Natural killer cell (primary cell): Measurements from ENCODE around the gene RASSF10. TPM values are rescaled to one million over a fixed set of nuclear protein-coding genes. Genes with fewer than 3 reads are reported as not detected.

Experiments
- ATAC-seq, 3 donors: fragments of 150-1000 bp in 2 of 3; fragments of 200-7000 bp in 1 of 3; cut with Tn5 transposase; 1 replicate in 1 of 3; 2 replicates in 2 of 3; pipeline ENCODE4 v1.10.0; 2021; ENCODE audit warnings: mild to moderate bottlenecking in 2 of 3, moderate library complexity in 2 of 3
- DNase-seq, 2 donors: peaks; one replicate each; pipeline versions ENCODE4 v3.0.0 to v3.0.0-alpha.2; 2013 to 2021; ENCODE audit warnings: mixed read lengths in 1 of 2
- H3K27ac ChIP-seq: one replicate; pipeline ENCODE4 v1.5.1; 2013; ENCODE audit warnings: mild to moderate bottlenecking, low read length
- H3K27me3 ChIP-seq: one replicate; pipeline ENCODE4 v1.6.1; 2013; ENCODE audit warnings: low read length; ENCODE audit not compliant: control insufficient read depth, insufficient read depth
- H3K36me3 ChIP-seq: one replicate; pipeline ENCODE4 v1.6.1; 2013; ENCODE audit warnings: low read length; ENCODE audit not compliant: control insufficient read depth, insufficient read depth
- H3K4me1 ChIP-seq: one replicate; pipeline ENCODE4 v1.6.1; 2013; ENCODE audit warnings: low read length; ENCODE audit not compliant: control insufficient read depth, insufficient read depth
- H3K4me3 ChIP-seq: one replicate; pipeline ENCODE4 v1.5.1; 2013; ENCODE audit warnings: low read length
- H3K9me3 ChIP-seq: one replicate; pipeline ENCODE4 v1.6.1; 2013; ENCODE audit warnings: low read length; ENCODE audit not compliant: control insufficient read depth, insufficient read depth
- H3K27ac Mint-ChIP-seq, 2 donors: one replicate each; pipeline ENCODE4 v1.8.0; 2022; ENCODE audit warnings: mild to moderate bottlenecking in 2 of 2, mixed read lengths in 2 of 2, moderate library complexity in 1 of 2
- H3K27me3 Mint-ChIP-seq, 2 donors: one replicate each; pipeline ENCODE4 v1.8.0; 2022; ENCODE audit warnings: low read depth in 2 of 2, mixed read lengths in 2 of 2
- H3K36me3 Mint-ChIP-seq: one replicate; pipeline ENCODE4 v1.8.0; 2022; ENCODE audit warnings: mixed read lengths
- H3K4me1 Mint-ChIP-seq, 2 donors: one replicate each; pipeline ENCODE4 v1.8.0; 2022; ENCODE audit warnings: mixed read lengths in 2 of 2
- H3K4me3 Mint-ChIP-seq: one replicate; pipeline ENCODE4 v1.8.0; 2022; ENCODE audit warnings: mild to moderate bottlenecking, moderate library complexity, mixed read lengths
- H3K9me3 Mint-ChIP-seq, 2 donors: one replicate each; pipeline ENCODE4 v1.8.0; 2022; ENCODE audit warnings: mixed read lengths in 2 of 2
- WGBS: methylation state at CpG from one replicate; pipeline ENCODE4 v1.1.7; 2013; ENCODE audit warnings: missing lambda C conversion rate; ENCODE audit not compliant: insufficient coverage; 5-methylcytosine and 5-hydroxymethylcytosine counted together
- intact Hi-C: fragments of 100-400 bp; cut with micrococcal nuclease; formaldehyde crosslinking; loops from one replicate; pipeline ENCODE4 v1.14.2; 2022
- total RNA-seq, 4 donors: library from RNA; stranded (reverse); fragments of 120-200 nt in 1 of 4; gene quantifications; one replicate each; pipeline versions ENCODE4 v1.2.3 to v1.2.4, GENCODE V29; 2013 to 2022
- TF ChIP-seq, protein P1 (sequence below): fragments of 200-600 bp; IDR thresholded peaks from one replicate; pipeline ENCODE4 v1.8.0; 2022; ENCODE audit warnings: antibody characterized with exemption

RASSF10 gene
- total RNA-seq, 3 donors from 2014 or later (not counting 1 experiment from before 2014, with no cell fraction given) = not detected

DNA sequence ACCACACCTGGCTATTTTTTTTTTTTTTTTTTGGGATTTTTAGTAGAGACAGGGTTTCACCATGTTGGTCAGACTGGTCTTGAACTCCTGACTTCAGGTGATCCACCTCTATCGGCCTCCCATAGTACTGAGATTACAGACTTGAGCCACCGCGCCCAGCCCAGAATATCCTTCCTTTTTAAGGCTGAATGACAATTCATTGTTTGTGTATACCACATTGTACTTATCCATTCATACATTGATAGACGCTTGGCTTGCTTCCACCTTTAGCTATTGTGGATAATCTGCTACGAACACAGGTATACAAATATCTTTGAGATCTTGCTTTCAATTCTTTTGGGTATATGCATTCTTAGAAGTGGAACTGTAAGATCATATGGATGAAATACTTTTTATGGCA lies 10.8 kb upstream of the RASSF10 start:
- Mint-ChIP-seq H3K9me3 (peaks cover 0 to 4% of the 10 kb centered on the region in 2 donors), H3K4me1 (no peaks in the 10 kb centered on the region), H3K27me3 (peaks cover 11 to 24% of the 10 kb centered on the region in 2 donors), H3K36me3 (no peaks in the 10 kb centered on the region), H3K27ac (no peak overlapping the region), H3K4me3 (no peak overlapping the region)
- TF ChIP-seq, protein P1, sequence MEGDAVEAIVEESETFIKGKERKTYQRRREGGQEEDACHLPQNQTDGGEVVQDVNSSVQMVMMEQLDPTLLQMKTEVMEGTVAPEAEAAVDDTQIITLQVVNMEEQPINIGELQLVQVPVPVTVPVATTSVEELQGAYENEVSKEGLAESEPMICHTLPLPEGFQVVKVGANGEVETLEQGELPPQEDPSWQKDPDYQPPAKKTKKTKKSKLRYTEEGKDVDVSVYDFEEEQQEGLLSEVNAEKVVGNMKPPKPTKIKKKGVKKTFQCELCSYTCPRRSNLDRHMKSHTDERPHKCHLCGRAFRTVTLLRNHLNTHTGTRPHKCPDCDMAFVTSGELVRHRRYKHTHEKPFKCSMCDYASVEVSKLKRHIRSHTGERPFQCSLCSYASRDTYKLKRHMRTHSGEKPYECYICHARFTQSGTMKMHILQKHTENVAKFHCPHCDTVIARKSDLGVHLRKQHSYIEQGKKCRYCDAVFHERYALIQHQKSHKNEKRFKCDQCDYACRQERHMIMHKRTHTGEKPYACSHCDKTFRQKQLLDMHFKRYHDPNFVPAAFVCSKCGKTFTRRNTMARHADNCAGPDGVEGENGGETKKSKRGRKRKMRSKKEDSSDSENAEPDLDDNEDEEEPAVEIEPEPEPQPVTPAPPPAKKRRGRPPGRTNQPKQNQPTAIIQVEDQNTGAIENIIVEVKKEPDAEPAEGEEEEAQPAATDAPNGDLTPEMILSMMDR = no peak
- WGBS = 93% methylated on average over 4 of the region's 5 CpGs
- Histone ChIP-seq H3K4me3 (no peak overlapping the region), H3K9me3 (no peaks in the 10 kb centered on the region), H3K27ac (no peak overlapping the region), H3K4me1 (no peaks in the 10 kb centered on the region), H3K27me3 (peaks cover 2% of the 10 kb centered on the region), H3K36me3 (no peaks in the 10 kb centered on the region)
- no peak for ATAC-seq
- intact Hi-C loops = no loop called here
- DNase-seq = no peak

DNA sequence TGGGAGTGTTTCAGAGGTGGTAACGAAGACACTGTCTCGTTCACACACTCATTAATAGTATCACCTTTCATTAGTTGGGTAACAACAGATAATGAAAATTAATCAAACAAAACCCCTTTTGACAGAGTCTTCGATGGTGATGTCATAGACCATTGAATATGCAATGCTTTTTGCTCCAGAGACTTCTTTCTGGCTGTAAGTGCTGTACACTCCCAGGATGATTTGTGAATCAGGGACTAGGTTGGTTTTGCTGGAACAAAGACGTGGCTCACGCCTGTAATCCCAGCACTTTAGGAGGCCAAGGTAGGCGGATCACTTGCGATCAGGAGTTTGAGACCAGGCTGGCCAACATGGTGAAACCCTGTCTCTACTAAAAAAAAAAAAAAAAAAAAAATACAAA lies 9.5 kb upstream of the RASSF10 start:
- Mint-ChIP-seq H3K27ac (no peak overlapping the region), H3K36me3 (no peaks in the 10 kb centered on the region)
- intact Hi-C loops = no loop called here

DNA sequence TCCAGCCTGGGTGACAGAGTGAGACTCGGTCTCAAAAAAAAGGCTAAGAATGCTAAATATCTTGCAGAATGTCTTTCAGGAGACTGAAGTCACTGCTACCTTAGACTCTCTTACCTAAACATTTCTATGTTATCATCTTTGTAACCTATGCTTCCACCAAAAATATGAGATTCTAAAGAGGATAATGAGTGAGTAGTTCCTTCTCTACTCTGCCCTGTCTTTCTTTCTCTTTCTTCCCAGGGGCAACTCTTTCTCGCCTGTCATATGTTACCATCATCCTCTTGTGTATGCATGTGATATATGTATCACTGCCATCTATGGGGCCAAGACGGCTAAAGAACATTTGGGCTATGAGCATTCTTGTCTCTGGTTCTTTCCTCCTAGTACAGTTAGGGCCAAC lies 9.0 kb upstream of the RASSF10 start:
- DNase-seq (no peak), ATAC-seq (no peak)
- H3K36me3 ChIP-seq = no peaks in the 10 kb centered on the region
- H3K27me3 ChIP-seq = peaks cover 2% of the 10 kb centered on the region
- Mint-ChIP-seq H3K27ac (no peak overlapping the region), H3K4me1 (no peaks in the 10 kb centered on the region), H3K4me3 (no peak overlapping the region), H3K9me3 (peaks cover 0 to 4% of the 10 kb centered on the region in 2 donors), H3K27me3 (peaks cover 20 to 34% of the 10 kb centered on the region in 2 donors), H3K36me3 (no peaks in the 10 kb centered on the region)
- no peak overlapping the region for H3K27ac ChIP-seq
- intact Hi-C loops = no loop called here
- no peaks in the 10 kb centered on the region for H3K4me1 ChIP-seq
- no peak overlapping the region for H3K4me3 ChIP-seq
- H3K9me3 ChIP-seq = no peaks in the 10 kb centered on the region
- TF ChIP-seq, protein P1 = no peak
- WGBS = 89% methylated on average over 2 of the region's 3 CpGs

More for the DNA sequence above, 9.5 kb upstream of the RASSF10 start:
- no peaks in the 10 kb centered on the region for H3K36me3 ChIP-seq
- no peak for DNase-seq
- no peak for ATAC-seq
- H3K9me3 ChIP-seq = no peaks in the 10 kb centered on the region
- Mint-ChIP-seq H3K4me3 (no peak overlapping the region), H3K4me1 (no peaks in the 10 kb centered on the region), H3K27me3 (peaks cover 20 to 31% of the 10 kb centered on the region in 2 donors), H3K9me3 (peaks cover 0 to 4% of the 10 kb centered on the region in 2 donors)
- TF ChIP-seq, protein P1 = no peak
- no peak overlapping the region for H3K4me3 ChIP-seq
- no peak overlapping the region for H3K27ac ChIP-seq
- no peaks in the 10 kb centered on the region for H3K4me1 ChIP-seq
- 88% methylated on average over 7 of the region's 7 CpGs for WGBS
- H3K27me3 ChIP-seq = peaks cover 2% of the 10 kb centered on the region

DNA sequence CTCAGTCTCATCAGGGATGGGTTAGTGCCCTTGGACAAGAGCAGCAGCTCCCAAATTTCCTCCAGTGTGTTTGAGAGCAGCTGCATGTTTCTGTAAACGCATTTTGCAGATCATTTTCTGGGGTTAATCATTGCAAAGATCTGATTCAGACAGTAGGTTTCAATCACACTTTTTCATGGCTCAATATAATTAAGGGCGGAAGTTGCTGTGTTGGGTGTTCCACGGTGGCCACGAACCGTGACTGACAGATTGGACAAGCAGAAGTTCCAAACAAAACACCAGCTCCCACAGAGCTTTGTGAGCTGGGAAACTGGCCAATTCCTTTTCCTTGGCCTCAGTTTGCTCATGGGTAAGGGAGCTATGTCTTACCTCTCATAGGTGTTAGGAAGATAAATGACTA lies 8.4 kb upstream of the RASSF10 start:
- Histone ChIP-seq H3K36me3 (no peaks in the 10 kb centered on the region), H3K27me3 (peaks cover 2% of the 10 kb centered on the region), H3K9me3 (no peaks in the 10 kb centered on the region), H3K4me3 (no peak overlapping the region), H3K27ac (no peak overlapping the region), H3K4me1 (no peaks in the 10 kb centered on the region)
- DNase-seq = no peak
- no peaks in the 10 kb centered on the region for H3K4me1 Mint-ChIP-seq
- 73% methylated on average over 5 of the region's 5 CpGs for WGBS
- peaks cover 21 to 41% of the 10 kb centered on the region in 2 donors for H3K27me3 Mint-ChIP-seq
- peaks cover 0 to 3% of the 10 kb centered on the region in 2 donors for H3K9me3 Mint-ChIP-seq
- no peaks in the 10 kb centered on the region for H3K36me3 Mint-ChIP-seq
- intact Hi-C loops = no loop called here
- TF ChIP-seq, protein P1 = no peak
- H3K4me3 Mint-ChIP-seq = no peak overlapping the region
- no peak for ATAC-seq
- no peak overlapping the region for H3K27ac Mint-ChIP-seq
